GM23338 (cell line): Measurements from ENCODE around the gene GP9. TPM values are rescaled to one million over a fixed set of nuclear protein-coding genes. Genes with fewer than 3 reads are reported as not detected.

Experiments
- ATAC-seq: fragments of 200-7000 bp; cut with Tn5 transposase; 3 replicates; pipeline ENCODE4 v1.9.1; 2020
- DNase-seq: peaks from one replicate; pipeline ENCODE4 v3.0.0-alpha.2; 2015; ENCODE audit warnings: low spot score
- H2AFZ ChIP-seq: fragments of 200-600 bp; sonication (generic); 2 replicates; pipeline ENCODE4 v1.8.0; 2016; ENCODE audit warnings: antibody characterized with exemption, mild to moderate bottlenecking, moderate library complexity
- H3F3A ChIP-seq: fragments of 200-600 bp; sonication (generic); replicated peaks from 2 replicates; pipeline ENCODE4 v1.8.0; 2017; ENCODE audit warnings: antibody characterized with exemption, mixed run types, low read depth
- H3K27ac ChIP-seq: fragments of 200-600 bp; sonication (generic); 2 replicates; pipeline ENCODE4 v1.6.1; 2016; ENCODE audit warnings: low read depth
- H3K27me3 ChIP-seq: fragments of 200-600 bp; sonication (generic); 2 replicates; pipeline ENCODE4 v1.8.0; 2016; ENCODE audit warnings: mild to moderate bottlenecking, mixed run types, moderate library complexity; ENCODE audit not compliant: insufficient read depth
- H3K36me3 ChIP-seq: fragments of 200-600 bp; sonication (generic); 2 replicates; pipeline ENCODE4 v1.8.0; 2016; ENCODE audit warnings: mild to moderate bottlenecking; ENCODE audit not compliant: insufficient read depth
- H3K4me1 ChIP-seq: fragments of 200-600 bp; sonication (generic); 2 replicates; pipeline ENCODE4 v1.8.0; 2016; ENCODE audit warnings: mild to moderate bottlenecking, moderate library complexity; ENCODE audit not compliant: insufficient read depth
- H3K4me2 ChIP-seq: fragments of 200-600 bp; sonication (generic); 2 replicates; pipeline ENCODE4 v1.7.1; 2017; ENCODE audit warnings: mixed run types
- H3K4me3 ChIP-seq: fragments of 200-600 bp; sonication (generic); 2 replicates; pipeline ENCODE4 v1.6.1; 2016; ENCODE audit warnings: mixed run types
- H3K79me2 ChIP-seq: fragments of 200-600 bp; sonication (generic); replicated peaks from 2 replicates; pipeline ENCODE4 v1.8.0; 2017; ENCODE audit warnings: mild to moderate bottlenecking; ENCODE audit not compliant: insufficient read depth
- H3K9me2 ChIP-seq: fragments of 200-600 bp; sonication (generic); 2 replicates; pipeline ENCODE4 v1.8.0; 2017; ENCODE audit not compliant: insufficient read depth
- H4K20me1 ChIP-seq: fragments of 200-600 bp; sonication (generic); replicated peaks from 2 replicates; pipeline ENCODE4 v1.8.0; 2017; ENCODE audit warnings: mild to moderate bottlenecking; ENCODE audit not compliant: insufficient read depth
- H3K27ac Mint-ChIP-seq: 2 replicates; pipeline ENCODE4 v1.8.0; 2020; ENCODE audit warnings: inconsistent platforms, mild to moderate bottlenecking, moderate library complexity, mixed read lengths
- H3K27me3 Mint-ChIP-seq: 3 replicates; pipeline ENCODE4 v1.8.0; 2022; ENCODE audit warnings: low read depth, mild to moderate bottlenecking, moderate library complexity, mixed read lengths, inconsistent platforms; ENCODE audit not compliant: insufficient read depth, poor library complexity
- H3K36me3 Mint-ChIP-seq: 3 replicates; pipeline ENCODE4 v1.8.0; 2021; ENCODE audit warnings: low read depth, mild to moderate bottlenecking, inconsistent platforms, moderate library complexity, mixed read lengths
- H3K4me1 Mint-ChIP-seq: 3 replicates; pipeline ENCODE4 v1.8.0; 2020; ENCODE audit warnings: mild to moderate bottlenecking, inconsistent platforms, mixed read lengths
- H3K4me3 Mint-ChIP-seq: 3 replicates; pipeline ENCODE4 v1.8.0; 2021; ENCODE audit warnings: moderate library complexity, mild to moderate bottlenecking, inconsistent platforms, mixed read lengths
- H3K9me3 Mint-ChIP-seq: 3 replicates; pipeline ENCODE4 v1.8.0; 2020; ENCODE audit warnings: moderate library complexity, mild to moderate bottlenecking, inconsistent platforms, mixed read lengths
- EZH2 ChIP-seq: fragments of 200-600 bp; sonication (generic); IDR thresholded peaks from one replicate; pipeline ENCODE4 v1.8.0; 2017; ENCODE audit warnings: antibody characterized with exemption, mild to moderate bottlenecking, low read depth; ENCODE audit not compliant: unreplicated experiment
- EZH2phosphoT487 ChIP-seq: fragments of 200-600 bp; sonication (generic); IDR thresholded peaks from one replicate; pipeline ENCODE4 v1.8.1; 2018; ENCODE audit warnings: antibody characterized with exemption; ENCODE audit not compliant: unreplicated experiment
- NANOG ChIP-seq: IDR thresholded peaks from 2 replicates; pipeline ENCODE4 v1.6.1; 2016; ENCODE audit warnings: antibody characterized with exemption, borderline replicate concordance
- ZNF114 ChIP-seq: fragments of 250-450 bp; sonication (Bioruptor Pico); IDR thresholded peaks from 2 replicates; pipeline ENCODE4 v1.5.0; 2020; ENCODE audit warnings: mild to moderate bottlenecking, moderate library complexity
- polyA plus RNA-seq: library from polyadenylated mRNA; unstranded; fragments of >200 nt; fragmentation: Nextera tagmentation; extraction: Ambion mirVana; gene quantifications from 2 replicates; pipeline ENCODE4 v1.2.1, GENCODE V29; 2016
- total RNA-seq: library from RNA; depleted of rRNA; stranded (reverse); fragments of >200 nt; shearing (Covaris generic); gene quantifications from 2 replicates; pipeline ENCODE4 v1.2.3, GENCODE V29; 2014
- TF ChIP-seq, protein P1 (sequence below), 2 experiments: fragments of 200-600 bp in 1 of 2; sonication (generic) in 1 of 2; conservative IDR thresholded peaks; 2 replicates each; pipeline versions ENCODE4 v1.5.1 to v1.6.1; 2016 to 2017; ENCODE audit warnings: antibody characterized with exemption in 2 of 2, low read depth in 2 of 2, mild to moderate bottlenecking in 2 of 2, moderate library complexity in 1 of 2
- TF ChIP-seq, protein P2 (sequence below): IDR thresholded peaks from 2 replicates; pipeline ENCODE4 v1.6.1; 2016; ENCODE audit warnings: antibody characterized with exemption

Gene GP9
- total and polyA plus RNA-seq, 2 experiments from 2014 or later: not detected

DNA sequence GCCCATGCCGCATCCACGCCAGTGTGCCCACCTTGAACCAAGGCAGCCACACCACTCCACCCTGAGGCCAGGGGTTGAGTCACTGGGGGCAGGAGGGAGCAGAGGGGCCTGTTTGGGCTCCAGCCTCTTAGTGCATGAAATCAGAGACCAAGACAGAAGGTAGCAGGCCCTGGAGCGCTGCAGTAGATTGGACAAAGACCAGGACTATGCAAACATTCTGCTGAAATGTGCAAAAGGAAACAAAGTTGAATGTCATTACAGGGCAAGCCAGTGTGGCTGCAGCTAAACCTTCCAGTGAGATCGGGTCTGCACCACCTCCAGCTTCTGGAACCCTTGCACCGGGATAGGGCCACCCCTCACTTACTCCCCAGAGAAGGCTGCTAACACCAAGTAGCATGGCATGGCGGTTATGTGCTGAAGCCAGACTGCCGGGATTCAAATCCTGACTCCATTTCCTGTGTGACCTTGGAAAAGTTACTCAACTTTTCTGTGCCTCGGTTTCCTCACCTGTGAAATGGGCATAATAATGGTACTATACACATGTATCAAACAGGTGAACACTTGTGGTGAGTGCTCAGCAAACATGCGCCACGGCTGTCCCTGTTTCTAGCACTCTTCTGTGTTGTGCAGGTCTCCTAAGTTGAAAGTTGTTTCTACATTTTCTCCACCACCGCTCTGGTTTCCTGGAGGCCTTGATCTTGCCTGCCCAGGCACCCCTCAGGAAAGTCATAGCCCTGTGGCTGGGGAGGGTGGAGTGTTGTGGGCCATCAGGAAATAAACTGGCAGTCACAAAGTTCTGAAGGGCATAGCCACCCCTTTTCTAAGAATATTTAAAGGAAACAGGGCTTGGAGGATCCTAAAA lies 25.0 kb upstream of the GP9 start:
- peaks cover 9% of the 10 kb centered on the region for H3K27me3 Mint-ChIP-seq
- Histone ChIP-seq H3K9me2 (no peaks in the 10 kb centered on the region), H3K4me3 (no peak overlapping the region), H3K4me1 (peaks cover 4% of the 10 kb centered on the region; the same call in 1 of the 2 replicates), H3K4me2 (no peak overlapping the region), H3K79me2 (no peaks in the 10 kb centered on the region), H2AFZ (no peak overlapping the region), H3K27me3 (no peaks in the 10 kb centered on the region), H4K20me1 (no peaks in the 10 kb centered on the region), H3K36me3 (no peaks in the 10 kb centered on the region), H3F3A (no peaks in the 10 kb centered on the region), H3K27ac (no peak overlapping the region)
- H3K4me1 Mint-ChIP-seq: peaks cover 20% of the 10 kb centered on the region
- H3K9me3 Mint-ChIP-seq: no peaks in the 10 kb centered on the region; the same call in 2 of the 3 replicates
- no peak for TF ChIP-seq ZNF114 (CRISPR knock-in tag)
- TF ChIP-seq NANOG: no peak
- no peak for TF ChIP-seq EZH2phosphoT487
- ATAC-seq (no peak), DNase-seq (no peak)
- no peaks in the 10 kb centered on the region for H3K36me3 Mint-ChIP-seq
- no peak overlapping the region; the same call in 2 of the 3 replicates for H3K4me3 Mint-ChIP-seq
- no peak overlapping the region; the same call in 1 of the 2 replicates for H3K27ac Mint-ChIP-seq

- no peak overlapping the region for H3K4me3 ChIP-seq
- peaks cover 4% of the 10 kb centered on the region; the same call in 1 of the 2 replicates for H3K4me1 ChIP-seq
- H3F3A ChIP-seq: no peaks in the 10 kb centered on the region
- no peaks in the 10 kb centered on the region for H3K9me2 ChIP-seq
- H2AFZ ChIP-seq: no peak overlapping the region
- peaks cover 9% of the 10 kb centered on the region for H3K27me3 Mint-ChIP-seq
- H3K27ac Mint-ChIP-seq: no peak overlapping the region
- H3K27me3 ChIP-seq: no peaks in the 10 kb centered on the region
- H3K79me2 ChIP-seq: no peaks in the 10 kb centered on the region
- peaks cover 23% of the 10 kb centered on the region for H3K4me1 Mint-ChIP-seq
- no peaks in the 10 kb centered on the region; the same call in 2 of the 3 replicates for H3K9me3 Mint-ChIP-seq
- H3K36me3 ChIP-seq: no peaks in the 10 kb centered on the region
- DNase-seq (no peak), ATAC-seq (no peak)
- TF ChIP-seq EZH2phosphoT487 (no peak), EZH2 (no peak)
- H3K4me3 Mint-ChIP-seq: no peak overlapping the region
- H3K27ac ChIP-seq: no peak overlapping the region
- no peaks in the 10 kb centered on the region for H3K36me3 Mint-ChIP-seq
- H4K20me1 ChIP-seq: no peaks in the 10 kb centered on the region
- no peak overlapping the region for H3K4me2 ChIP-seq
These were observed 24.1 kb upstream of the GP9 start for GRCh38 chr3:129036222-129037092.

DNA sequence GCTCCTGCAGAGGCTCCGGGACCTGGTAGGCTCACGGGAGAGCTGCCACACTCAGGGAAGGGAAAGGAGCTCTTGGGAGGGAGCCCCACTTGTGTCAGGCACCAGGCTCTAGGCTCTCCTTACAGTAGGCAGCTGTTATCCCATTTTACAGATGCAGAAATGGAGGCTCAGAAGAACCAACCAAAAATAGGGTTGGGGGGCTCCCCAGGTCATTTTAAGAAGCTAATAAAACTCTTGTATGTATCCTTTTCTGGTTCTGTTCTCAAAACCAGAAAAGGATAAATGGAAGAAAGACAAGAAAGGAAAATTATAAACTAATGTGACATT lies 23.5 kb upstream of the GP9 start:
- Mint-ChIP-seq H3K36me3 (no peaks in the 10 kb centered on the region), H3K27ac (no peak overlapping the region), H3K4me3 (no peak overlapping the region), H3K9me3 (no peaks in the 10 kb centered on the region; the same call in 2 of the 3 replicates), H3K4me1 (peaks cover 27% of the 10 kb centered on the region), H3K27me3 (peaks cover 9% of the 10 kb centered on the region)
- Histone ChIP-seq H3K27me3 (no peaks in the 10 kb centered on the region), H3K9me2 (no peaks in the 10 kb centered on the region), H4K20me1 (no peaks in the 10 kb centered on the region), H3K27ac (no peak overlapping the region), H3K36me3 (no peaks in the 10 kb centered on the region), H2AFZ (no peak overlapping the region), H3K79me2 (no peaks in the 10 kb centered on the region), H3K4me2 (no peak overlapping the region), H3K4me1 (peaks cover 7% of the 10 kb centered on the region; the same call in 1 of the 2 replicates), H3F3A (no peaks in the 10 kb centered on the region), H3K4me3 (no peak overlapping the region)
- ATAC-seq (no peak), DNase-seq (no peak)
- no peak for TF ChIP-seq EZH2
- TF ChIP-seq, protein P1, sequence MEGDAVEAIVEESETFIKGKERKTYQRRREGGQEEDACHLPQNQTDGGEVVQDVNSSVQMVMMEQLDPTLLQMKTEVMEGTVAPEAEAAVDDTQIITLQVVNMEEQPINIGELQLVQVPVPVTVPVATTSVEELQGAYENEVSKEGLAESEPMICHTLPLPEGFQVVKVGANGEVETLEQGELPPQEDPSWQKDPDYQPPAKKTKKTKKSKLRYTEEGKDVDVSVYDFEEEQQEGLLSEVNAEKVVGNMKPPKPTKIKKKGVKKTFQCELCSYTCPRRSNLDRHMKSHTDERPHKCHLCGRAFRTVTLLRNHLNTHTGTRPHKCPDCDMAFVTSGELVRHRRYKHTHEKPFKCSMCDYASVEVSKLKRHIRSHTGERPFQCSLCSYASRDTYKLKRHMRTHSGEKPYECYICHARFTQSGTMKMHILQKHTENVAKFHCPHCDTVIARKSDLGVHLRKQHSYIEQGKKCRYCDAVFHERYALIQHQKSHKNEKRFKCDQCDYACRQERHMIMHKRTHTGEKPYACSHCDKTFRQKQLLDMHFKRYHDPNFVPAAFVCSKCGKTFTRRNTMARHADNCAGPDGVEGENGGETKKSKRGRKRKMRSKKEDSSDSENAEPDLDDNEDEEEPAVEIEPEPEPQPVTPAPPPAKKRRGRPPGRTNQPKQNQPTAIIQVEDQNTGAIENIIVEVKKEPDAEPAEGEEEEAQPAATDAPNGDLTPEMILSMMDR (conservative IDR thresholded peaks at IDR 0.05; ENCODE audit: low read depth in 2 of 2): no peak
- no peak for TF ChIP-seq NANOG
- TF ChIP-seq, protein P2, sequence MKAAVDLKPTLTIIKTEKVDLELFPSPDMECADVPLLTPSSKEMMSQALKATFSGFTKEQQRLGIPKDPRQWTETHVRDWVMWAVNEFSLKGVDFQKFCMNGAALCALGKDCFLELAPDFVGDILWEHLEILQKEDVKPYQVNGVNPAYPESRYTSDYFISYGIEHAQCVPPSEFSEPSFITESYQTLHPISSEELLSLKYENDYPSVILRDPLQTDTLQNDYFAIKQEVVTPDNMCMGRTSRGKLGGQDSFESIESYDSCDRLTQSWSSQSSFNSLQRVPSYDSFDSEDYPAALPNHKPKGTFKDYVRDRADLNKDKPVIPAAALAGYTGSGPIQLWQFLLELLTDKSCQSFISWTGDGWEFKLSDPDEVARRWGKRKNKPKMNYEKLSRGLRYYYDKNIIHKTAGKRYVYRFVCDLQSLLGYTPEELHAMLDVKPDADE: no peak
